ENCODE measurements around the gene RNASE4. TPM values are rescaled to one million over a fixed set of nuclear protein-coding genes. Genes with fewer than 3 reads are reported as not detected.

RNASE4 gene
- total RNA-seq, 1 experiment from 2014 or later: 3.3 TPM

DNA sequence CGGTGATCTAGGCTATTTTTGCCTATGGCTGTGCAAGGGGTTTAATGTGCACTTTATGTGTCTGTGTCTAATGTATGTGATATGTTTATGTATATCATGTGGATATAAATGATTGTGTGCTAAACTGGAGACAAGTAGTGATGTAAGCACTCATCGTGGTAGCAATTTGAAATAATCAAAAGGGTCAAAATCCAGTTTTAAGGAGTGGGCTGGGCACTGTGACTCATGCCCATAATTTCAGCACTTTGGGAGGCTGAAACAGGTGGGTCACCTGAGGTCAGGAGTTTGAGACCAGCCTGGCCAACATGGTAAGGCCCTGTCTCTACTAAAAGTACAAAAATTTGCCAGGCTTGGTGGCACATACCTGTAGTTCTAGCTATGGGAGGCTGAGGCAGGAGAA lies 64.1 kb downstream of the RNASE4 start:
- ATAC-seq (no peak), DNase-seq (ENCODE audit: low read depth, low spot score) (no peak)
- POLR2A ChIA-PET: interaction anchor here (0.6 kb wide), 1 partner anchor 44 kb away, joined by 3 read pairs; no protein-coding TSS in a partner anchor
- TF ChIP-seq TCF7L2 (IDR thresholded peaks at IDR 0.05; ENCODE audit: low read depth, low read length): no peak
- TF ChIP-seq POLR2AphosphoS5 (IDR thresholded peaks at IDR 0.05; ENCODE audit: low read depth, low read length): no peak
- TF ChIP-seq, protein P1, sequence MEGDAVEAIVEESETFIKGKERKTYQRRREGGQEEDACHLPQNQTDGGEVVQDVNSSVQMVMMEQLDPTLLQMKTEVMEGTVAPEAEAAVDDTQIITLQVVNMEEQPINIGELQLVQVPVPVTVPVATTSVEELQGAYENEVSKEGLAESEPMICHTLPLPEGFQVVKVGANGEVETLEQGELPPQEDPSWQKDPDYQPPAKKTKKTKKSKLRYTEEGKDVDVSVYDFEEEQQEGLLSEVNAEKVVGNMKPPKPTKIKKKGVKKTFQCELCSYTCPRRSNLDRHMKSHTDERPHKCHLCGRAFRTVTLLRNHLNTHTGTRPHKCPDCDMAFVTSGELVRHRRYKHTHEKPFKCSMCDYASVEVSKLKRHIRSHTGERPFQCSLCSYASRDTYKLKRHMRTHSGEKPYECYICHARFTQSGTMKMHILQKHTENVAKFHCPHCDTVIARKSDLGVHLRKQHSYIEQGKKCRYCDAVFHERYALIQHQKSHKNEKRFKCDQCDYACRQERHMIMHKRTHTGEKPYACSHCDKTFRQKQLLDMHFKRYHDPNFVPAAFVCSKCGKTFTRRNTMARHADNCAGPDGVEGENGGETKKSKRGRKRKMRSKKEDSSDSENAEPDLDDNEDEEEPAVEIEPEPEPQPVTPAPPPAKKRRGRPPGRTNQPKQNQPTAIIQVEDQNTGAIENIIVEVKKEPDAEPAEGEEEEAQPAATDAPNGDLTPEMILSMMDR (IDR thresholded peaks at IDR 0.05): no peak
- TF ChIP-seq SIN3A (IDR thresholded peaks at IDR 0.05; ENCODE audit: borderline replicate concordance, insufficient read depth, low read depth, low read length): no peak
- TF ChIP-seq REST (IDR thresholded peaks at IDR 0.05; ENCODE audit: insufficient read depth in 1 of 2, low read depth in 2 of 2, low read length in 1 of 2): no peak
- H3K9me3 ChIP-seq (ENCODE audit: control insufficient read depth, insufficient read depth, low read depth, low read length): no peaks in the 10 kb centered on the region; the same call in 1 of the 2 replicates
- no peak overlapping the region for H3K4me3 ChIP-seq (ENCODE audit: low read depth in 2 of 2, low read length in 2 of 2)
- no peaks in the 10 kb centered on the region for H3K36me3 ChIP-seq (ENCODE audit: control insufficient read depth, insufficient read depth, low read length)
- no peak overlapping the region for H3K27ac ChIP-seq (ENCODE audit: low read length)
- H3K27me3 ChIP-seq (ENCODE audit: control insufficient read depth, insufficient read depth, low read length): no peaks in the 10 kb centered on the region
- no peaks in the 10 kb centered on the region for H3K4me1 ChIP-seq (ENCODE audit: control insufficient read depth, insufficient read depth, low read length)
- in situ Hi-C loops (cut with HindIII; ENCODE audit: low pct_unique_long_range_greater_than_20kb, low sequenced_read_pairs): no loop called here
- BruUV-seq (replicated peaks): no TSS peak
- intact Hi-C loops (cut with micrococcal nuclease; ENCODE audit: unreplicated experiment): no loop called here
- CTCF ChIA-PET: no interaction called here

DNA sequence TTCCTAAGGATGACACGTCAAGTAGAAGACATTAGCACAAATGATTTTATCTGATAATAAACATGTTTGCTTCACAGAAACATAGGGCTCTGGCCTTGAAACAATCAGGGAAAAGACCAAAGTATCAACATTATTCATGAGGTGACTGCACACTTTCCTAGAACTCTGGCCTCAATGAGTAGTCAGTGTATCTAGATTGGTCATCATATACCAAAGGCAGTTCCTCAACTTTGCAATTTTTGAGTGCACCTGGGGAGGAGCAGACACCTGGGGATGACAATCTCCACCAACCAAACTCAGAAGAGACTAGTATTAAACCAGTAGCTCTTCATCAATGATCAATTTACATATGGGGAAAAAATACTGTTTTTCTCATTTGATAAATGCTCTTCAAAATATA lies 65.8 kb downstream of the RNASE4 start:
- POLR2A ChIA-PET: no interaction called here
- CTCF ChIA-PET: no interaction called here
- no TSS peak for BruUV-seq (replicated peaks)
- Histone ChIP-seq H3K36me3 (ENCODE audit: control insufficient read depth, insufficient read depth, low read length) (no peaks in the 10 kb centered on the region), H3K27ac (ENCODE audit: low read length) (no peak overlapping the region), H3K27me3 (ENCODE audit: control insufficient read depth, insufficient read depth, low read length) (no peaks in the 10 kb centered on the region), H3K4me3 (ENCODE audit: low read depth in 2 of 2, low read length in 2 of 2) (no peak overlapping the region), H3K9me3 (ENCODE audit: control insufficient read depth, insufficient read depth, low read depth, low read length) (no peaks in the 10 kb centered on the region; the same call in 1 of the 2 replicates), H3K4me1 (ENCODE audit: control insufficient read depth, insufficient read depth, low read length) (no peaks in the 10 kb centered on the region)
- intact Hi-C loops (cut with micrococcal nuclease; ENCODE audit: unreplicated experiment) (no loop called here), in situ Hi-C loops (cut with HindIII; ENCODE audit: low pct_unique_long_range_greater_than_20kb, low sequenced_read_pairs) (no loop called here)
- ATAC-seq (no peak), DNase-seq (ENCODE audit: low read depth, low spot score) (no peak)
- TF ChIP-seq, protein P1 (IDR thresholded peaks at IDR 0.05): no peak

Other genes with a start within 250 kb of the RNASE4 start
- gene KLHL33, start 248.4 kb upstream of the RNASE4 start, total RNA-seq (2021; ENCODE audit: unreplicated experiment): not detected
- gene OSGEP, start 229.7 kb upstream of the RNASE4 start, total RNA-seq (2021; ENCODE audit: unreplicated experiment): 26.6 TPM
- 163 TPM for gene APEX1, start 229.3 kb upstream of the RNASE4 start, total RNA-seq (2021; ENCODE audit: unreplicated experiment)
- gene PIP4P1, start 223.1 kb upstream of the RNASE4 start, total RNA-seq (2021; ENCODE audit: unreplicated experiment): 34.8 TPM
- gene PNP, start 215.2 kb upstream of the RNASE4 start, total RNA-seq (2021; ENCODE audit: unreplicated experiment): 35.1 TPM
- 0.64 TPM for gene RNASE10, start 179.0 kb upstream of the RNASE4 start, total RNA-seq (2021; ENCODE audit: unreplicated experiment)
- gene RNASE9, start 123.5 kb upstream of the RNASE4 start, total RNA-seq (2021; ENCODE audit: unreplicated experiment): not detected
- gene RNASE11, start 96.6 kb upstream of the RNASE4 start, total RNA-seq (2021; ENCODE audit: unreplicated experiment): not detected
- gene RNASE12, start 93.2 kb upstream of the RNASE4 start, total RNA-seq (2021; ENCODE audit: unreplicated experiment): not detected
- not detected for gene OR6S1, start 42.9 kb upstream of the RNASE4 start, total RNA-seq (2021; ENCODE audit: unreplicated experiment)
- gene ANG, start 4.2 kb downstream of the RNASE4 start, total RNA-seq (2021; ENCODE audit: unreplicated experiment): 1.9 TPM
- gene EDDM3A, start 61.3 kb downstream of the RNASE4 start, total RNA-seq (2021; ENCODE audit: unreplicated experiment): not detected
- not detected for gene EDDM3B, start 83.8 kb downstream of the RNASE4 start, total RNA-seq (2021; ENCODE audit: unreplicated experiment)
- gene RNASE6, start 96.7 kb downstream of the RNASE4 start, total RNA-seq (2021; ENCODE audit: unreplicated experiment): not detected
- gene RNASE1, start 118.3 kb downstream of the RNASE4 start, total RNA-seq (2021; ENCODE audit: unreplicated experiment): 0.69 TPM
- not detected for gene RNASE3, start 206.8 kb downstream of the RNASE4 start, total RNA-seq (2021; ENCODE audit: unreplicated experiment)

Data from Panc1 (cell line).